ENCODE results near the gene MLPH.

The MLPH gene

GRCh38 chr2:237572021-237572741 is 85.1 kb downstream of the MLPH start:
- H3K27ac ChIP-seq = peak overlapping the region; percentile 76
- TF ChIP-seq, protein P1, sequence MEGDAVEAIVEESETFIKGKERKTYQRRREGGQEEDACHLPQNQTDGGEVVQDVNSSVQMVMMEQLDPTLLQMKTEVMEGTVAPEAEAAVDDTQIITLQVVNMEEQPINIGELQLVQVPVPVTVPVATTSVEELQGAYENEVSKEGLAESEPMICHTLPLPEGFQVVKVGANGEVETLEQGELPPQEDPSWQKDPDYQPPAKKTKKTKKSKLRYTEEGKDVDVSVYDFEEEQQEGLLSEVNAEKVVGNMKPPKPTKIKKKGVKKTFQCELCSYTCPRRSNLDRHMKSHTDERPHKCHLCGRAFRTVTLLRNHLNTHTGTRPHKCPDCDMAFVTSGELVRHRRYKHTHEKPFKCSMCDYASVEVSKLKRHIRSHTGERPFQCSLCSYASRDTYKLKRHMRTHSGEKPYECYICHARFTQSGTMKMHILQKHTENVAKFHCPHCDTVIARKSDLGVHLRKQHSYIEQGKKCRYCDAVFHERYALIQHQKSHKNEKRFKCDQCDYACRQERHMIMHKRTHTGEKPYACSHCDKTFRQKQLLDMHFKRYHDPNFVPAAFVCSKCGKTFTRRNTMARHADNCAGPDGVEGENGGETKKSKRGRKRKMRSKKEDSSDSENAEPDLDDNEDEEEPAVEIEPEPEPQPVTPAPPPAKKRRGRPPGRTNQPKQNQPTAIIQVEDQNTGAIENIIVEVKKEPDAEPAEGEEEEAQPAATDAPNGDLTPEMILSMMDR (conservative IDR thresholded peaks at IDR 0.05) = peak; percentile 98
- TF ChIP-seq ZFX (IDR thresholded peaks at IDR 0.05) = no peak

DNA sequence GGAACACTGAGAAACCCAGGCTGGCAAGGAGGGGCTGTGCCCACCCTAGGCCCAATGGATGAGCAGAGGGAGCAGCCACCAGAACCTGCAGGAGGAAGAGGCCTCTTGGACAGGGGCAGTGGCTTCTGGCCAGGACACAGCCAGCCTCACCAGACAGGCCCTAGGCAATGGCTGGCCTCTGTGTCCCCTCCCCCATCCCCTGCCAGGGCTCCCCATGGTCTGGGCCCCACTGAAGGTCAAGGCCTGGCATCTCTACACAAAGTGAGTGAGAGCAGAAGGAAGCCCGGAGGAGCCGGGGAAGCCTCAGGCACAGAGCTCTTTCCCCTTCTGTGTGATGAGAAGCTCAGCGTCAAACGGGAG is 85.7 kb downstream of the MLPH start:
- TF ChIP-seq, protein P1 (conservative IDR thresholded peaks at IDR 0.05) = no peak
- no peak for TF ChIP-seq ZFX (IDR thresholded peaks at IDR 0.05)
- H3K27ac ChIP-seq = peak overlapping the region; percentile 76

GRCh38 chr2:237573721-237574415 is 86.8 kb downstream of the MLPH start:
- H3K27ac ChIP-seq = peak overlapping the region; percentile 76
- TF ChIP-seq ZFX (IDR thresholded peaks at IDR 0.05) = no peak
- TF ChIP-seq, protein P1 (conservative IDR thresholded peaks at IDR 0.05) = no peak

DNA sequence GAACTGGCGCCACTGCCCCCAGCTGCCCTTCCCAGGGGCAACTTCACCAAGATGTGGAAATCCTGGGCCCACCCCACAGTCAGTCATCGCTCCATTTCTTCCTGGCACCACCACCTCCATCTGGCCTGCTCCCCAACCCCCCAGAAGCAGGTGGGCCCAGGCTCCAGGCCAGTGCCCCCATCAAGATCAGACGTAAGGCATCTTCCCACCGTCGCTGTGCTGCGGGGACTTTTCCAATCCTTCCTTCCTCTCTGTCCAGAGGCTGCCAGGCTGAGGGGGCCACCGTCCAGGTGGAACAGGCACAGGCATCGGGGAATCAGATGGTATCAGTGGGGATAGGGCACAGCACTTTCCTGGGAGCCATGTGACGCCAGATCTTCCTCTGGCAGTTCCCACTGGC is 87.4 kb downstream of the MLPH start:
- no peak for TF ChIP-seq ZFX (IDR thresholded peaks at IDR 0.05)
- TF ChIP-seq, protein P1 (conservative IDR thresholded peaks at IDR 0.05) = no peak
- peak overlapping the region; percentile 76 for H3K27ac ChIP-seq

- peak overlapping the region; percentile 76 for H3K27ac ChIP-seq
- TF ChIP-seq ZFX (IDR thresholded peaks at IDR 0.05) = no peak
- TF ChIP-seq, protein P1 (conservative IDR thresholded peaks at IDR 0.05) = no peak
These were observed 88.1 kb downstream of the MLPH start for GRCh38 chr2:237574894-237575868.

GRCh38 chr2:237575869-237576862 is 89.1 kb downstream of the MLPH start:
- TF ChIP-seq, protein P1 (conservative IDR thresholded peaks at IDR 0.05) = no peak
- 0 out of 2 replicates have a peak, but pooled peaks have one; percentile 17 for TF ChIP-seq ZFX (IDR thresholded peaks at IDR 0.05)
- peak overlapping the region; percentile 76 for H3K27ac ChIP-seq

All from C4-2B (cell line).